PFSK-1 (cell line): ENCODE results near the gene GPR85.

Source experiments
- POLR2AphosphoS5 ChIP-seq: IDR thresholded peaks from 2 replicates; pipeline ENCODE4 v1.6.1; 2012; ENCODE audit warnings: low read depth, mild to moderate bottlenecking, control low read depth, low read length, moderate library complexity
- REST ChIP-seq, 2 experiments: IDR thresholded peaks; 2 replicates each; pipeline versions ENCODE4 v1.6.1 to v1.8.0; 2011 to 2012; ENCODE audit warnings: low read depth in 2 of 2, low read length in 2 of 2, control low read depth in 1 of 2, inconsistent platforms in 1 of 2, mild to moderate bottlenecking in 1 of 2, moderate library complexity in 1 of 2; ENCODE audit not compliant: insufficient read depth in 1 of 2
- SIN3A ChIP-seq: IDR thresholded peaks from 2 replicates; pipeline ENCODE4 v1.6.1; 2012; ENCODE audit warnings: mild to moderate bottlenecking, low read length, moderate library complexity, borderline replicate concordance; ENCODE audit not compliant: insufficient read depth

GRCh38 chr7:113045379-113045778 lies 41.2 kb downstream of the GPR85 start:
- TF ChIP-seq REST (IDR thresholded peaks at IDR 0.05; ENCODE audit: insufficient read depth in 1 of 2, low read depth in 2 of 2, low read length in 2 of 2) (no peak), SIN3A (no peak), POLR2AphosphoS5 (no peak)
